OCI-LY1 (cell line): Measurements from ENCODE around the gene EML4.
"Not testable (repeated sequence)": the region's sequence is repeated elsewhere in the genome, so short reads cannot be mapped to it uniquely, and the experiment has no call there.

Experiments used
- H2AFZ ChIP-seq: fragments of 200-600 bp; sonication (generic), shearing (Covaris generic); 2 replicates; pipeline ENCODE4 v1.6.0; 2014; ENCODE audit warnings: antibody characterized with exemption, mild to moderate bottlenecking, low read length
- H3F3A ChIP-seq: fragments of 200-600 bp; sonication (generic), shearing (Covaris generic); 2 replicates; pipeline ENCODE4 v1.6.0; 2014; ENCODE audit warnings: mild to moderate bottlenecking, antibody characterized with exemption, low read length, moderate library complexity; ENCODE audit not compliant: insufficient read depth
- H3K27ac ChIP-seq: fragments of 200-600 bp; sonication (generic); 2 replicates; pipeline ENCODE4 v1.5.1; 2014; ENCODE audit warnings: low read length, mixed run types, mild to moderate bottlenecking, low read depth; ENCODE audit not compliant: poor library complexity, severe bottlenecking
- H3K27me3 ChIP-seq: fragments of 200-600 bp; sonication (generic); 2 replicates; pipeline ENCODE4 v1.6.0; 2014; ENCODE audit warnings: antibody characterized with exemption, mild to moderate bottlenecking, low read length, moderate library complexity; ENCODE audit not compliant: insufficient read depth
- H3K36me3 ChIP-seq: fragments of 200-600 bp; sonication (generic); 2 replicates; pipeline ENCODE4 v1.6.1; 2014; ENCODE audit warnings: mild to moderate bottlenecking, antibody characterized with exemption, low read length, moderate library complexity, mixed read lengths; ENCODE audit not compliant: insufficient read depth
- H3K4me1 ChIP-seq: fragments of 200-600 bp; sonication (generic); 2 replicates; pipeline ENCODE4 v1.5.1; 2014; ENCODE audit warnings: mild to moderate bottlenecking, low read length, moderate library complexity; ENCODE audit not compliant: insufficient read depth, severe bottlenecking
- H3K4me2 ChIP-seq: fragments of 200-600 bp; sonication (generic), shearing (Covaris generic); 2 replicates; pipeline ENCODE4 v1.6.1; 2014; ENCODE audit warnings: low read length
- H3K4me3 ChIP-seq: fragments of 200-600 bp; sonication (generic); 2 replicates; pipeline ENCODE4 v1.5.1; 2014; ENCODE audit warnings: low read length, low read depth, mild to moderate bottlenecking, mixed read lengths; ENCODE audit not compliant: poor library complexity, severe bottlenecking
- H3K79me2 ChIP-seq: fragments of 200-600 bp; shearing (Covaris generic); 2 replicates; pipeline ENCODE4 v1.6.1; 2016; ENCODE audit warnings: mixed run types, low read length, mixed read lengths; ENCODE audit not compliant: insufficient read depth
- H3K9ac ChIP-seq: fragments of 200-600 bp; sonication (generic), shearing (Covaris generic); 2 replicates; pipeline ENCODE4 v1.6.1; 2014; ENCODE audit warnings: mild to moderate bottlenecking, low read length, mixed read lengths
- H3K9me2 ChIP-seq: fragments of 200-600 bp; sonication (generic), shearing (Covaris generic); 2 replicates; pipeline ENCODE4 v1.6.1; 2014; ENCODE audit warnings: low read depth, mild to moderate bottlenecking, low read length, mixed read lengths
- H3K9me3 ChIP-seq: fragments of 200-600 bp; shearing (Covaris generic); 2 replicates; pipeline ENCODE4 v1.6.1; 2014; ENCODE audit warnings: low read length, mixed read lengths
- H4K20me1 ChIP-seq: fragments of 200-600 bp; sonication (generic), shearing (Covaris generic); 2 replicates; pipeline ENCODE4 v1.6.0; 2016; ENCODE audit warnings: mild to moderate bottlenecking, low read length; ENCODE audit not compliant: insufficient read depth
- EZH2 ChIP-seq: fragments of 200-600 bp; sonication (generic), shearing (Covaris generic); IDR thresholded peaks from 2 replicates; pipeline ENCODE4 v1.8.0; 2017; ENCODE audit warnings: borderline replicate concordance, mixed run types, mild to moderate bottlenecking, antibody characterized with exemption, low read length, moderate library complexity, mixed read lengths
- TF ChIP-seq, protein P1 (sequence below): fragments of 200-600 bp; sonication (generic), shearing (Covaris generic); IDR thresholded peaks from 2 replicates; pipeline ENCODE4 v1.5.1; 2017; ENCODE audit warnings: mild to moderate bottlenecking, antibody characterized with exemption, low read length, moderate library complexity, mixed read lengths

Gene EML4

DNA sequence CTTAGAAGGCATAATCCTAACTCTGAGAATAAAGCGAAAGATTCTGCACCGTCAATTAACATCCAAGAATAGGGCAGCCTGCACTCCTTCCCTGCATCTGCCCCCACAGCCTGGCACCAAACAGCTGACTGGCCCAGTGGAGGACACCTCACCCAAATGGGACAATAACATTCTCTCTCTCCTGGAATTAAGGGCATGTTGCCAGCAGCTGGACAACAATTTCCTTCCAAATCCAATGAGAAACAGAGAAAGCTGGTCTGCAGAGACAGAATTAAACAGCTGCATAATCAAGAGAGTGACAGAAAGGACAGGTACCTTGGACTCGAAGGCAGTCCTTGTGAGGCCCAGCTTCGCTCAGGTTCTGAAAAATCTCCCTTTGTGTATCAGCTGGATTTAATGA lies 176.8 kb downstream of the EML4 start:
- no peaks in the 10 kb centered on the region for H3K4me1 ChIP-seq
- H3K9me3 ChIP-seq: no peaks in the 10 kb centered on the region
- no peak overlapping the region for H3K4me2 ChIP-seq
- no peaks in the 10 kb centered on the region for H4K20me1 ChIP-seq
- no peaks in the 10 kb centered on the region for H3K9me2 ChIP-seq
- TF ChIP-seq, protein P1, sequence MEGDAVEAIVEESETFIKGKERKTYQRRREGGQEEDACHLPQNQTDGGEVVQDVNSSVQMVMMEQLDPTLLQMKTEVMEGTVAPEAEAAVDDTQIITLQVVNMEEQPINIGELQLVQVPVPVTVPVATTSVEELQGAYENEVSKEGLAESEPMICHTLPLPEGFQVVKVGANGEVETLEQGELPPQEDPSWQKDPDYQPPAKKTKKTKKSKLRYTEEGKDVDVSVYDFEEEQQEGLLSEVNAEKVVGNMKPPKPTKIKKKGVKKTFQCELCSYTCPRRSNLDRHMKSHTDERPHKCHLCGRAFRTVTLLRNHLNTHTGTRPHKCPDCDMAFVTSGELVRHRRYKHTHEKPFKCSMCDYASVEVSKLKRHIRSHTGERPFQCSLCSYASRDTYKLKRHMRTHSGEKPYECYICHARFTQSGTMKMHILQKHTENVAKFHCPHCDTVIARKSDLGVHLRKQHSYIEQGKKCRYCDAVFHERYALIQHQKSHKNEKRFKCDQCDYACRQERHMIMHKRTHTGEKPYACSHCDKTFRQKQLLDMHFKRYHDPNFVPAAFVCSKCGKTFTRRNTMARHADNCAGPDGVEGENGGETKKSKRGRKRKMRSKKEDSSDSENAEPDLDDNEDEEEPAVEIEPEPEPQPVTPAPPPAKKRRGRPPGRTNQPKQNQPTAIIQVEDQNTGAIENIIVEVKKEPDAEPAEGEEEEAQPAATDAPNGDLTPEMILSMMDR: no peak
- no peak for TF ChIP-seq EZH2
- H3K27me3 ChIP-seq: no peaks in the 10 kb centered on the region
- H3K36me3 ChIP-seq: peaks cover 48% of the 10 kb centered on the region
- no peak overlapping the region for H3K9ac ChIP-seq
- H3K27ac ChIP-seq: no peak overlapping the region
- H2AFZ ChIP-seq: no peak overlapping the region
- no peak overlapping the region for H3K4me3 ChIP-seq
- H3F3A ChIP-seq: no peaks in the 10 kb centered on the region
- no peaks in the 10 kb centered on the region for H3K79me2 ChIP-seq

DNA sequence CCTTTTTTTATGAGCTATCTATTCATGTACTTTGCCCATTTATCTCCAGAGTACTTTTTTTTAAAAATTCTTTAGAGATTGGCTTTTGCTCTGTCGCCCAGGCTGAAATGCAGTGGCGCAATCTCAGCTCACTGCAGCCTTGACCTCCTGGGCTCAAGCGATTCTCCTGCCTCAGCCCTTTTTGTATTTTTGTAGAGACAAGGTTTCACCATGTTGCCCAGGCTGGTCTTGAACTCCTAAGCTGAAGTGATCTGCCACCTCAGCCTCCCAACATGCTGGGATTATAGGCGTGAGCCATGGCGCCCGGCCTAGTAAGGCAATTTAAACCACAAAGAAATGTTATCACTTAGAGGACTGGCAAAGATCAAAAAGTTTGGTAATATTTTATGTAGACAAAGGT lies 177.7 kb downstream of the EML4 start:
- not testable (repeated sequence) for H3K9me3 ChIP-seq, H2AFZ ChIP-seq, H3K79me2 ChIP-seq, H3F3A ChIP-seq, H3K4me2 ChIP-seq, H3K4me3 ChIP-seq, H4K20me1 ChIP-seq, H3K9ac ChIP-seq, H3K9me2 ChIP-seq, H3K4me1 ChIP-seq, H3K27me3 ChIP-seq, H3K27ac ChIP-seq
- H3K36me3 ChIP-seq: peaks cover 53% of the 10 kb centered on the region

DNA sequence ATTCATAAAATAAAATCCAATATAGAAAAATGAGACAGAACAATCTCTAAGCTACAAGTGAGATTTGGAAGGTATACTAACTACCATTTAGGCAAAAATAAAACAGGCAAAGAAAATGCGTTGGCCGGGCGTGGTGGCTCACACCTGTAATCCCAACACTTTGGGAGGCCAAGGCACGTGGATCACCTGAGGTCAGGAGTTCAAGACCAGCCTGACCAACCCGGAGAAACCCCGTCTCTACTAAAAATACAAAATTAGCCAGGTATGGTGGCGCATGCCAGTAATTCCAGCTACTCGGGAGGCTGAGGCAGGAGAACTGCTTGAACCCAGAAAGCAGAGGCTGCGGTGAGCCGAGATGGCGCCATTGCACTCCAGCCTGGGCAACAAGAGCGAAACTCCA lies 178.4 kb downstream of the EML4 start:
- H4K20me1 ChIP-seq, H3K4me3 ChIP-seq, H3K9me2 ChIP-seq, H3K9me3 ChIP-seq, H3K4me2 ChIP-seq, H3K79me2 ChIP-seq, H3F3A ChIP-seq, H3K4me1 ChIP-seq, H3K9ac ChIP-seq, H3K27ac ChIP-seq, H2AFZ ChIP-seq, H3K27me3 ChIP-seq: not testable (repeated sequence)
- peaks cover 60% of the 10 kb centered on the region for H3K36me3 ChIP-seq

DNA sequence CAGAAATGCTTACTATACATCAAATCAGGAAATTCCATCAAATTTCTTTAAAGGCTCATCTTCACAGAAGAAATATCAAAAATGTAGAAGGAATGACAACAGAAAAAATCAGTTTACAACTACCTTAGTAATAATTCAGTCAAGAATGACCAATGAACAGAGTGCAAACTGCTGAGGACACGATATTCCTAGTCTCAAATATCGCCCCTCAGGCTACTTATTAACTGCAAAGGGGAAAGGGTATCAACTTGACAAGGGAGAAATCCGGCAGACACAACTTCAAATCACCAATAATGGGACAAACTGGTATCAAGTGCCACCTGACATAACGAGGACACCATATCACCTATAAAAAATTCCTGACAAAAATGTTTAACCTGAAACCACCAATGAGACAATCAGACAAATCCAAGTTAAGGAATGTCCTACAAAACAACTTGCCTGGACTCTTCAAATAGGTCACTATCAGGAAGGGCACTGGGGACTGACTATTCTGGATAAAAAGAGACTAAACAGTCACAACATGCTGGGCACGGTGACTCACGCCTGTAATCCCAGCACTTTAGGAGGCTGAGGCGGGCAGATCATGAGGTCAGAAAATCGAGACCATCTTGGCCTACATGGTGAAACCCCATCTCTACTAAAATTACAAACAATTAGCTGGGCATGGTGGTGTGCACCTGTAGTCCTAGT lies 179.1 kb downstream of the EML4 start:
- no peaks in the 10 kb centered on the region for H3K27me3 ChIP-seq
- H4K20me1 ChIP-seq: no peaks in the 10 kb centered on the region
- H3K9me3 ChIP-seq: no peaks in the 10 kb centered on the region
- no peak overlapping the region for H3K27ac ChIP-seq
- H3K79me2 ChIP-seq: peaks cover 8% of the 10 kb centered on the region; the same call in 1 of the 2 replicates
- no peaks in the 10 kb centered on the region for H3K9me2 ChIP-seq
- TF ChIP-seq EZH2: no peak
- TF ChIP-seq, protein P1: no peak
- H3K9ac ChIP-seq: no peak overlapping the region
- no peak overlapping the region for H3K4me3 ChIP-seq
- no peaks in the 10 kb centered on the region for H3F3A ChIP-seq
- H3K4me2 ChIP-seq: no peak overlapping the region
- H2AFZ ChIP-seq: no peak overlapping the region
- H3K4me1 ChIP-seq: no peaks in the 10 kb centered on the region
- H3K36me3 ChIP-seq: peaks cover 60% of the 10 kb centered on the region
